Renal cortex interstitium (tissue), 11 donors: ENCODE data around the gene TMTC4. TPM values are rescaled to one million over a fixed set of nuclear protein-coding genes. Genes with fewer than 3 reads are reported as not detected.
A peak's percentile ranks its signal among the peaks of the same experiment; 100 is the strongest.
"Not testable (repeated sequence)": the region's sequence is repeated elsewhere in the genome, so short reads cannot be mapped to it uniquely, and the experiment has no call there.

Source experiments
- DNase-seq, 11 donors: peaks; one replicate each; pipeline ENCODE4 v3.0.0-alpha.2; 2013; ENCODE audit warnings: low read depth in 9 of 11, low spot score in 4 of 11; ENCODE audit errors: extremely low read depth in 1 of 11
- polyA plus RNA-seq, 3 donors: library from polyadenylated mRNA; unstranded; fragments of 120-200 nt; gene quantifications; one replicate each; pipeline ENCODE4 v1.2.1, GENCODE V29; 2013; ENCODE audit not compliant: insufficient read length in 3 of 3

Gene TMTC4
- polyA plus RNA-seq, 3 donors, result 34.7 to 38.2 (median 35.2) TPM

DNA sequence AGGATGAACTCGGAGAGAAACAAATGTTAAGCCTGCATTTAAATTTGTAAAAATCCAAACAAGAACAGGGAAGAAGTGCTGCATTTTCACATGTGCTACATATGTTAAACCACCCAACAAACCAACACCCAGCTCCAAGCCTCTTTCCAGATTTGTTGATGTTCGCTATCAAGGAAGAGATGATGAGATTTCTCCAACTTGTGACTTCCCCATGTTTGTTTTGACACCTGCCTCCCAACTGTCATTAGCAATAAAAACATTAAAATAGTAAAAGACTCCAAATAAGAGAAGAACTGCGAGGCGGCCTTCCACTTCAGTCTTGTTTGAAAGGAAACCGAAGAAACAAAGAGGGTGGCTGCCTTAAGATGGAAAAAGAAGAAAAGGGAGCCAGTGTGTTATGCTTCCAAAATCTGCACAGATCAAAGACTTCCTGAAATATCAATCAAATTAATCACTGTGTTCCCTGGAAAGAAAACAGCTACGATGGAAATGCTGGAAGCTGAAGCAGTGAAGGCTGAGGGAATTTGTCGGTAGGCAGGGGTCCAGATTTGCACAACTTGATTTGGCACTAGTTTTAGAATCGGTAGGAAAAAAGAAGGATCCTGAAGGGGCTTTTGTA is 72.0 kb downstream of the TMTC4 start:
- peak in 7 of 11 donors; percentile 20 to 46 (median 30) for DNase-seq

DNA sequence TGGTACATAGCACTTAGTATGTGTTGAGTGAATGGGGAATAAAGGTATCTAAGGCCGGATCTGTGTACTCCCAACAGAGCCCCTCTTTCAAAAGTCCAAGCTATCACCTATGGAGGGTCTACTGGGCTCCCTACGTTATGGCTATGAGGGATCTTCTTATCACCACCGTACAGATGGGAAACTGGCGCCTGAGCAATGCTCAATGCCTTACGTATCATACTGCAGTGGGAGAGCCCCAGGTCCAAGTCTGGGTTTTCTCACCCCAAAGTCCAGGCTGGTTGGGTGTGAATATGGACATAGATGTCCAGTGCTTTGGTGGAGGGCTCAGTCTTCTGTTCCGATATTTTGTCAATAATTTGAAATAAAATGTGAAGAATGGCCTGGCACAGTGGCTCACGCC is 72.9 kb downstream of the TMTC4 start:
- no peak for DNase-seq

DNA sequence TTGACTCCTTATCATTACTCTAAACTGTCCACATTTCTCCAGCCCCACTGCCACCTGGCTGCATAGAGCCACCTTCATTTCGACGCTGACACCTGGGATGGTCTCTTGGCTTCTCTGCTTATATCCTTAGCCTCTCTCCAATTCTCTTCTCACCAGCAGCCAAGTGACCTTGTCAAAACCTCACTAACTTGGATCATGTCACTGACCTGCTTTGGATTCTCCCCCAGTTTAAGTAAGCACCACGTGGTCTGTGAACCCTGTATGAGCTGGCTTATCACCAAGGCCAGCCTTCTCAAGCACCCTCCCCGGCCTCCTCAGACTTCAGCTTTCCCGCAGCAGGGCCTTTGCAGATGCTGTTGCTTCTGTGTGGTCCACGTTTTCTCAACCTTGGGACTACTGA is 73.7 kb downstream of the TMTC4 start:
- no peak for DNase-seq

DNA sequence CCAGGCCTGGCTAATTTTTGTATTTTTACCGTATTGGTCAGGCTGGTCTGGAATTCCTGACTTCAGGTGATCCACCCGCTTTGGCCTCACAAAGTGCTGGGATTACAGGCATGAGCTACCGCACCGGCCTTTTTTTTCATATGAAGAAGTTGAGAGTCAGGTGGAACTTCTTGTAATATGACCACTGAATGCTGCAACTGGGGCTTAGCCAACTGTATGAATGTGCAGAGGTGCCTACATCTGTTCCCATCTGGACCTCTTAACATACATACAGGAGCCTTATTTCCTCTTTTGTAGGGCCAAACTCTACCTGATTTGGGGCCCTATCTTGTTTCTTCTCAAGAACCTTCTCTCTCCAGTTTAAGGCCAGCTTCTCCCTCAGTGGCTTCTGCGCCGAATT is 74.1 kb downstream of the TMTC4 start:
- DNase-seq, result no peak

DNA sequence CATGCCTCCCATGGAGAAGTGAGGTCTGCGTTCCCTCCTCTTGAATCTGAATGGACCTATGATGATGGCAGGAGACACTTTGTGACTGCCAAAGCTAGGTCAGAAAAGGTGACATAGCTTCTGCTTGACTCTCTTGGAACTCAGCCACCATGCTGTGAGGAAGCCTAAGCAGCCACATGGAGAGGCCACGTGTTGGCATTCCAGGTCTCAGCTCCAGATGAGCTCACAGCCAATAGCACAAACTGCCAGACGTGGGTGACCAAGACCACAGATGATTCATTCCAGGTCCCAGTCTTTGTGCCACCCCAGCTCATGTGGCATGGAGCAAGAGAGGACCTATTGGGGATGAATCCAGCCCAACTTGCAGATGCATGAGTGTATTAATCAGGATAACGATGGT is 77.3 kb downstream of the TMTC4 start:
- no peak for DNase-seq

DNA sequence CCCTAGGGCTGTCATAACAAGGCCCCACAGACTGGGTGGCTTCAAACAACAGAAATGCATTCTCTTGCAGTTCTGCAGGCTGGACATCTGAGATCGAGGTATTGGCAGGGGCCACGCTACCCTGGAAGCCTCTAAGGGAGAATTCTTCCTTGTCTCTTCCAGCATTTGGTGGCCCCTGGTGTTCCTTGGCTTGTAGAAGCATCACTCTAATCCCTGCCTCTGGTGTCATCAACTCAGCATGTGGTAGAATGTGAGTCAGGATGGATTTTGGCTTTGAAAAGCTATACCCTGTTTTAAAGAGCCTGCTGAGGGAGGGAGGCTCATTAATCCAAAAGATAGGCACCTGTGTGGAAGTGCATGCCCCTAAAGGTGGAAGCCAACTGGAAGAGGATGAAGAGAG is 78.1 kb downstream of the TMTC4 start:
- DNase-seq, result no peak

DNA sequence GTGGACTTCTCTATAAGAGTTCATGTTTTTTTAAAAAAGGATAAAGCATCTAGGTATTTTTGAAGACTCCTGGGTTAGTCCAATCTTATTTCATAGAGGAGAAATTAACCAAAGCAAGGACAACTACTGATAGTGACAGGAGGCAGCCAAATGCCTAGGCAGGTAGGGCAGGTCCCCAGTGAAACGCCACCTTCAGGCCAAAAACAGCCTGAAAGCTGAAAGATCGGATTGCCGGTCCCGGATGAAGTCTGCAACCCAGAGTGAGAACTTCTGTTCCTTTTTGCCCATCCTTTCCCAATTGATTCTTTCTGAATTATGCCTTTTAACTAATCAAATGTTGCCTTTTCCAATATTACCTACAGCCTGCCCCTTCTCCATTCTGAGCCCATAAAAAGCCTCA is 79.9 kb downstream of the TMTC4 start:
- no peak for DNase-seq

DNA sequence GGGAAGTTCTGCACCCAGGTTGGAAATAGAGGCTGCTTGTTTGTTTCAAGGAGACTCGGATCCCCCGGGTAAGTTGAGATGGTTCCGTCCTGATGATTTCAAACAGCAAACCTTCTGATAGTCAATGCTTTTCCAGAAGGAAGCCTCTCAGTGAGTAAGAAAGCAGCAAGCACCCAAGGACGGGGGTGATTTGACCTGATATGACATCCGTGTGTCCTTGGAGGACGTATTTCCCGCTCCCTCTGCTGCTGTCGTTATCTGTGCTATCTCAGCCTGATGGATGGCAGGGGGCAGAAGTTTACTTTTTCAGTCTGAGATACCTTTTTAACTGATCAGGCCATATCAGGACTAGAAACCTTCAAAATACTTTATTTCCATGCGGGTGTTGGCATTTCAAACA is 80.3 kb downstream of the TMTC4 start:
- no peak for DNase-seq

DNA sequence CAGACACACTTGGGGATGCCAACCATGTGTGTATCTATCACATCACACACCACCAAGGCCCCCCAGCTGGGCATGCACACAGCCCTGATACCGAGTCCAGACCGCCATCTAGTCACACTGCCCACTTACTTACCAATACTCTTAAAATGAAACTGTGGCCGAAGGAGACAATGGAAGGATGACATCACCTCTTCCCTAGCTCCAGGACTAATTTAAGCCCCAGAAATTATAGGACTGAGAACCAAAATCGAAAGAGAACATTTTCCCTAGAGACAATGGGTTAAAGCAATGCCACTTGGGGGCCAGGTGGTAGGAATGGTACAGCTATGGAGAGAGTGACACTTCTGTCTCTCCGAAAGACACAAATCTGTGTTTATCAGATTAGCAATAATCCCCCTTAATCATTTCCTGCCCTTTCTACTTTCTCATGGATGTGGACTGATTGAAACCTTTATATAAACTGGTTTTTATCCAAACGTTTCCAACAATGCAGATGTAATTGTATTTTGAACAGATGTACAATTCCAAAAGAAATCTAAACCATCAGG is 85.3 kb downstream of the TMTC4 start:
- no peak for DNase-seq

DNA sequence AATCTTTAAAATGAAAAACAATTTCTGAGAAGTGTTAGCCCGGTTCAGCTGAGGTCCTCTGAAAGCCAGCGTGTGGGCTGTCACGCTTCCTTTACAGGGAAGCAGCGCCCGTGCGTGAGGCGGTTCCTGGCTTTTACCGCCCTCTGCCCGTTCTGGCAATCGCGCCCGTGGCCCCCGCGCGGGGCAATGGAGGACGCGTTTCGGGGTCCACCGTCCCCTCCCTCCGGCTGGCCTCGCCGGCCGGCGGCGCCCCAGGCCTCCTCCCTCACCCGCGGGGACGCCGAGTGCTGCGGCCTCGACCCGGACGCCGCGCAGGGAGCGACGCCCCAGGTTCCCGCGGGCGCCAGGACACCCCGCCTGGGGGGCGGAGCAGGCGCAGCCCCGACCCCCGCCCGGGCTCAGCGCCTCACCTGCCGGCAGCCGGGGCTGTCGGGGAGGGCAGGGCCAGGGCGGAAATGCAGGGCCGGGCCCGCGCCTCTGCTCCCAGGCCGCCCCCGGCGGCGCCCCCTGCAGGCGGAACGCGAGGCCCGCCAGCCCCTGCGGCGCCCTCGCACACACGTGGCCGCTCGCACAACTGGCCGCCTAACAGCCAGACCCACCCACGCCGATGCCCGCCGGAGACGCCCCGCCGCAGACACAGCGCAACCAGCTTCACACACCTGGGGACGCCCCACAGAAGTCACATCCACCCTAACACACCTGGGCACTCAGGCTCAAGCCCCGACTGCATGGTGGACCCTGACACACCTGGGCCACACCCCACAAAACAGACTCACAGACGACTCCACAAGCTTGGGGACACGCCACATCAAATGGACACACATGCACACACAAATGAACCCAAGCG is 86.0 kb downstream of the TMTC4 start, which contains the start of gene GGACT:
TSS of gene GGACT (minus strand) at position 459 of the 847 bp plus-strand sequence. CDS start 56,198 bp downstream, outside the sequence.
- peak in 9 of 11 donors; percentile 34 to 67 (median 59) for DNase-seq

DNA sequence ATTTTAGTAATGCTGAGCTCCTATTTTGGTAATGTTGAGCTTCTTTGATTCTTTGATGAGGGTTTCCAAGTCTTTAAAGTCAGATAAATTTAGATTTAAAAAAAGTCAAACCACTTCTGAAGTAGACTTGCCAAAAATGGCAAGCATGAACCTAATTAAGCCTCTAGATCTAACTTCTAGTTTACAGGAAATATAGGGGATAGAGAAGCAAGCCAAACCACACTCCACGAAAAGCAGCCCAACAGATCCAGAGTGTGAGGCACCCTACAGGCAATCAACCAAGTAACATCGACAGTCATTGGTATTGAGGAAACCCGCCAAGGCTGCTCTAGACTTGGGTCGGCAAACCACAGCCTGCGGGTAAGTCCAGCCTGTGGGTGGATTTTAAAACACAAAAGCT is 89.7 kb downstream of the TMTC4 start:
- DNase-seq, result no peak

DNA sequence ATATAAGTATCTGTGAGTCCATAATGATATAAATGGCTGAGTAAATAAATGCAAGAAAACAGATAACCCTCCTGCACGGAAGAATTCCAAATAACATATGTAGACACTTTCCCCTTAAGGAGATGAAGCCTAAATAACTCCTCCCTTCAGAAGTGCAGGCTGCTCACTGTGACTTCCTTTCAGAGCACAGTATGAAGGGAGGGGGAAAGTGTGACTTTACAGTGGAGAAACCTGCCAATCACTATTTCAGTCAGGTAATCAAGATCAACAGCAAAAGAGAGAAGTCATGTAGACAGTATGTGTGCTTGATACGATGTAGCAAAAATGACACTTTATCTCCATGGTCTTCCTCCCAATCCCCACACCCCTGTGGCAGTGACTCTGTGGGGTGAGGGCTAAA is 93.1 kb downstream of the TMTC4 start:
- DNase-seq, result no peak

DNA sequence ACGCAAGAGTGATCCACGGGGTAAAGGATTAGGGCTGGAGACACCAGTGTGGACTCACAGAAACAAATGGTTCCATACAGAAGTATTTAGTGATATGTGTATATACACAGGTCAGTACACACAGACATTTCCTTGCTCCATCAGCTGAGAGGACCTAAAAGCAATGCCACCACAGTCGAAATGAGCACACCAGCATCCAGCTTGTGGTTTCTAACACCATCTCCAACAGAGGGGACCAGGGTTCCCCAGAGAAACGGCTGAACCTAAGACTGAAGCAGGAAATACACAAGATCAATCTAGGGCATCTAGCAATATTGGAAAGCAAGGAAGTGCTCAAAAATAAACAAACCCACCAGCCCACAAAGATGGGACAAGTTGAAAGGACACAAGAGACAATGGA is 93.6 kb downstream of the TMTC4 start:
- no peak for DNase-seq

DNA sequence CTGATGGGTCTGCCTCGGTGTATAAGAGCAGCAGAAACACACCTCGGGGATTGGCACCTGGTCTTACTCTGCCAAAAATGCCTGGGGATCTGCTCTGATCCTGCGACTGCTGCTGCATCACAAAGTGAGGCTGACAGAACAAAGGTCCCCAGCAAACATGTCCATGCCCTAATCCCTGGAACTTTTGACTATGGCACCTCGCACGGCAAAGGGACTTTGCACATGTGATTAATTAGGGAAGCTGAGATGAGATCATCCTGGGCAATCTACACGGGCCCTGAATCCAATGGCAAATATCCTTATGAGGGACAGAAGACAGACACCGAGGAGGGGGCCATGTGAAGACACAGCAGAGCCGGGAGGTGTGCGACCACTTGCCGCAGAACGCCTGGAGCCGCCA is 94.5 kb downstream of the TMTC4 start:
- no peak for DNase-seq

DNA sequence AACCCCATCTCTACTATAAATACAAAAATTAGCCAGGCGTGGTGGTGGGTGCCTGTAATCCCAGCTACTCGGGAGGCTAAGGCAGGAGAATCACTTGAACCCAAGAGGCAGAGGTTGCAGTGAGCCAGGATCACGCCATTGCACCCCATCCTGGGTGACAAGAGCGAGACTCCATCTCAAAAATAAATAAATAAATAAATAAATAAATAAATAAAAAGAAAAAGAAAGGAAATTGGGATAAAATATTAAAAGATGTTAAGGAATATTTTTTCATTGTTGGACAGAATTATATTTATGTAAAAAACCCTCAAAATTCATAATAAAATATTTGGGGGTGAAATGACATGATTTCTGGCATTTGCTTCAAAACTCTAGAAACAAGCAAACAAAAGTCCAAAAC is 97.4 kb downstream of the TMTC4 start:
- DNase-seq, result not testable (repeated sequence)

DNA sequence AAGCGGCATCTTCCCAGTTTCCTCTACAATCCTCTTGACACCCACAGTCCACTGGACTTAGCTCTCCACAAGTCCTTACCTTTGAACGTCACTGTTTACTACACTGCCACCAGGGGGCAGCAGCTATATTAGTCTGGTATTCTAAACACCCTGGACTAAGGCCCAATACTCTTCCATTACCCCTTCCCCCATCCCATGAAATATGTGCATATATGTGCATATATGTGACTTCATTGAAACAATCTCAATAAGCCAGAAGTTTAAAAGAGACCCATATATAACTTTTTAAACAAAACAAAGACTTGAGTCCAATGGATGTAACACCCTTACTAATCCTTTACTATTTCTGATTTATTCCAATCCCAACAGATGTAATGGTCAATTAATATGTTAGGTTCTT is 101.5 kb downstream of the TMTC4 start:
- peak in 6 of 11 donors; percentile 20 to 36 (median 27) for DNase-seq

DNA sequence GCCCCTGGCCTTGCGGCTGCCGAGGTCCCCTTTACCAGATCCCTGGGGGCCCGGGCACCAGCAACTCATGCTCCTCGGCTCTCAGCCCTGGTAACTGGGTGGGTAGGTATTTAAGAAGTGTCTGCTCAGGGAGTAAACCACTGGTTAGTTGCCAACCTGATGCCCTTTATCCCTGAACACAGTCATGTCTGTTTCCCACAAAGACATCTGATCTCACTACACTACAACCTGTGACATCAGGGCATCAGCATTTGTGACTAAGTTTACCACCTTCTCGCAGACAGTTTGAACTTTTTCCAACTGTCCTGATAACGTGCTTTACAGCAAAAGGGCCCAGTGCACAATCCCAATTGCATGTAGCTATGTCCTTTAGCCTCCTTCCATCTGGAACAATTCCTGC is 108.1 kb downstream of the TMTC4 start:
- no peak for DNase-seq

DNA sequence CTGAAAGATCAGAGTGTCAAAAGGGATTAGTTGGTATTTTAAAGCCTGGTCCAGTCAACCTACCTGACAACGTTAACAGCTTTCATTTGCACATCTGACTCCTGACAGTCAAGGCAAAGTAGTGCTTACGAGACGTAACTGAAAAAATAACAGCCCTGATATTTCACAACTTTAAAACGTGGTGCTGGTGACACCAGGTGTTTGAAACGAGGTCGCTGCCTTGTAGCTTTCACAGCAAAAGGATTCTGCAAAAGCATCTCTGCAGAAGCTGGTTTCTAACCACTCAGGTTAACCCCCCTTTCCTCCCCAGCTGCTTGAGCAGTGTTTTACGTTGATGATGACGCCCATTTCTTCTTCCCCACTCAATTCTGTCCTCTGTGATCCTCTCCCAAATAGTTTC is 109.3 kb downstream of the TMTC4 start:
- DNase-seq, result no peak

DNA sequence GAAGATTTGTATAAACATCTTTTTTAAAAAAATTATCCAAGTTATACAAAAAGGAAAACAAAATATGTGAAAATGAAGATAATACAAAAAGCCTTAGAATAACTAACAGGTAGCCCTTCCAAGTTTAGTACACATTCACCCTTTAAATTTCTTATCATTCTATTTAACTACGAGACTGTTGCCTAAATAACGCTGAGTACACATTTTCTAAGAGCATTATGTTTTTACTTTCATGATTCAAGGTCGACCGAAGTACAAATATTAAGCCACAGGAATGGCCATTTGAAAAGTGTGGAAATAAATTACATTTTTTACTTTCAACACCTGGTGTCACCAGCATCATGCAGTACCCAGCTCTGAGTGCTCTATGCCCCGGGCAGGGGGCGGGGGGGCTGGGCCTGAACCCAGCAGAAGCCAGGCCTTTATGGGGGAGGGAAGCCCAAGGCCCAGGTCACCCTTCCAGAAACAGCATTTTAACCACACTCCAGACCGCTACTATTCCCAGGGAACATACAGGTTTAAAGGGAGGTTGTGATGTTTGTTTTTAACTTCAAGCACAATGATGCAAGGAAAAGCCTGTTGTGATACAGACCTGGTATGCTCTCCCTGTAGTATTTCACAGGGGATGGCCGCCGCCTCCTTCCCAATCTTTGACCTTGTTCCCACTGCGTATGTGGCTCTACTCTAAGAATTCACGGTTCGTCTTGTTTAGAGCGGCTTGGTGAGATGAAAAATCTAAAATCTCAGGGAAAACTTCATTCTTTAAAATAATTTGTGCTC is 110.0 kb downstream of the TMTC4 start:
- no peak for DNase-seq

DNA sequence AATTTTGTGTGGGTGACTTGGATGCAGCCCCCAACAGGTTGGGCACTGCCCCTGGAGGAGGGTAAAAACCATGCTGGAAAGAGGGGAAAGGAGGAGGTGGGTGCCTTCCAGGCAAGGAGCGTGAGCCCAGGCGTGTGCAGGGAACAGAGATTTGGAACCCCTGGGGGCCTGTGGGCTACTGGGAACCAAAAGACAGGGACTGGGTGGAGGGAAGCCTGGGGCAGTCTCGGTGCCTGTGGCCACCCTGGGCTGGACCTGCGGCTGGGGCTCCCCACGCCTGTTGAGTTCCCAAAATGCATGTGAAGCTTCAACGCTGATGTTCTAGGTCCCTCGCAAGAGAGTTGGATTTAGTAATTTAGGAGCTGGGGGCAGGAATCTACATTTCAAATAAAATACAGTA is 110.8 kb downstream of the TMTC4 start:
- no peak for DNase-seq
